NCI-H748 (cell line): ENCODE results near the gene PQBP1.
"Not testable (repeated sequence)": the region's sequence is repeated elsewhere in the genome, so short reads cannot be mapped to it uniquely, and the experiment has no call there.

Source experiments
- DNase-seq: peaks from one replicate; lab custom pipeline; 2025; ENCODE audit not compliant: unreplicated experiment; lab: John Stamatoyannopoulos, UW

Gene PQBP1, protein sequence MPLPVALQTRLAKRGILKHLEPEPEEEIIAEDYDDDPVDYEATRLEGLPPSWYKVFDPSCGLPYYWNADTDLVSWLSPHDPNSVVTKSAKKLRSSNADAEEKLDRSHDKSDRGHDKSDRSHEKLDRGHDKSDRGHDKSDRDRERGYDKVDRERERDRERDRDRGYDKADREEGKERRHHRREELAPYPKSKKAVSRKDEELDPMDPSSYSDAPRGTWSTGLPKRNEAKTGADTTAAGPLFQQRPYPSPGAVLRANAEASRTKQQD

DNA sequence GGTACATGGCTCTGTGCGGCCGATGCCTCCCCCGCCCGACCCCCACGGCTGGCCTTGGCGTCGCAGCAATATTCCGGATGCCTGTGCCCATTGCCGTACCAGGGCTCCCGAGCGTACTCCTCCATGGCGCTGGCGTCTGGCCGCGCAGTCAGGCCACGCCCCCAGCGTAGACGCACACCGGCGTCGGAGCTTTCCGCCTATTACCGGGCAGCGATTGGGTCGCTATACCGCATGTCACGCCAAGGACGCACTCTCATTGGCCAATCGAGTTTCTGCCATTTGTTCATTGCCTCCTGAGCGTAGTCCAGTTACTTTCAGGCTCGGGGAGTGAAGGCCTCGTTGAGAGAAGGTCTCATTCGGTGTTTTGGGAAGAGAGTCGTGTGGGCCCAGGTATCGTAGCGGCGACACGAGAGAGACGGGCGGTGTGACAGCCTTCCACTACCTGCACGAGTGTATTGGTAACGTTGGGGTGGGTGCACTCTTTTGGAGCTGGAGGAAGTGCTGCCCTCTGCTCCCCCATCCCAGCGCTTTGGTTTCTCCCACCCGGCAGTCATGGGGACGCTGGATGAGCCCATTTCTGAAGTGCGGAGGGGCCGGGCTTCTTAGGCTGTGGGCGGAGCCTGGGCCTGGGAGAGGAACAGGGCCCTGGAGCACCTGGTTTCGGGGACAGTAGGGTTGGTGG is at the start of gene PQBP1, which contains the start of gene TIMM17B:
Gene PQBP1 (plus strand): TSS at position 306 of the 682 bp plus-strand sequence. CDS start 580 bp downstream, outside the sequence.
Gene TIMM17B (minus strand): TSS at position 144 of the 682 bp plus-strand sequence. CDS start 19 bp downstream, at position 125.
- peak; percentile 98 for DNase-seq

GRCh38 chrX:48848847-48849246 is 48.9 kb upstream of the PQBP1 start:
- no peak for DNase-seq

- no peak for DNase-seq
Observed at GRCh38 chrX:48852857-48853256, 44.9 kb upstream of the PQBP1 start.

DNA sequence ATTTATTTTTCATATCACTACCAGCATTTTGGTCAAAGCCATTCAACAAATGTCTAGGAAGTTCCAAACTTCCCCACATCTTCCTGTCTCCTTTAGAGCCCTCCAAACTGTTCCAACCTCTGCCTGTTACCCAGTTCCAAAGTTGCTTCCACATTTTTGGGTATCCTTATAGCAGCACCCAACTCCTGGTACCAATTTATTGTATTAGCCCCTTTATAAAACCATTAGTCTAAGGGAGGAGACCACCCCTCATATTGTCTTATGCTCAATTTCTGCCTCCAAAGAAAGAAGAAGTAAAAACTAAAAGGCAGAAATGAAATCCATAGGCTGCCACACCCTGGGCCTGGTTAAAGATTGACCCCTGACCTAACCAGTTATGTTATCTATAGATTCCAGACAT is 44.2 kb upstream of the PQBP1 start:
- not testable (repeated sequence) for DNase-seq

GRCh38 chrX:48854121-48854804 is 43.5 kb upstream of the PQBP1 start:
- not testable (repeated sequence) for DNase-seq

DNA sequence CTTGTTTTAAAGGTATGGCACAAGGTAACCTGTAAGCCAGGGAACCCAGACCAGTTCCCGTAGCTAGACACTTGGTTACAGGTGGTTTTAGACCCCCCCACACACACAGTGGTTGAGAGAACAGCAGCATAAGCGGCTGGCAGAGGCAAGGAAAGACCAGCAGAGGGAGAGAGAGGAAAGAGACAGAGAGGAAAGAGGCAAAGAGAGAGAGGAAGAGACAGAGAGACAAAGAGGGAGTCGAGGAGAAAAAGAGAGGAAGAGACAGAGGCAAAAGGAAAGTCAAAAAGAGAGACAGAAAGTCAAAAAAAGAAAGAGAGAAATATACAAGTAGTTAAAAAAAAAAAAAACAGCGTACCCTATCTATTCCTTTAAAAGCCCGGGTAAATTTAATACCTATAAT is 42.8 kb upstream of the PQBP1 start:
- peak; percentile 21 for DNase-seq

DNA sequence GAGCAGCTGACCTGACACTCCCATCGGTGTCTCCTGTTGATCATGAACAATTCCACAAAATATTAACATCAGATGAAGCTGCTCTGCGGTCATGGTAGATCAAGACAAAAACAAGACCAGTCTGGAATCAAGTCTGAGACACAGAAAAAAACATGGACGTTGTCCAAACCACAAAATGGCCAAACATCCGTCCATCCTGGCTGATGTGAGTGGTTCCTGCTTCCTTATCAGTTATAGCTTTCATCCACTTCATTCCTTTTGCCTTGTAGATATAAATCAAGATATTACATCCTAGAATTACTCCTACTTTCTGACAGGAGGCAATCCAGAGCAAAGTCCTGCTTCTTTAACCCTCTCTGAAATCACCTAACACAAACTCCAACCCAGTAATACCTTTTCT is 33.5 kb upstream of the PQBP1 start:
- DNase-seq, result no peak

- DNase-seq, result not testable (repeated sequence)
Observed at GRCh38 chrX:48872017-48872416, 25.7 kb upstream of the PQBP1 start.

- not testable (repeated sequence) for DNase-seq
Observed at GRCh38 chrX:48876944-48877343, 20.8 kb upstream of the PQBP1 start.

DNA sequence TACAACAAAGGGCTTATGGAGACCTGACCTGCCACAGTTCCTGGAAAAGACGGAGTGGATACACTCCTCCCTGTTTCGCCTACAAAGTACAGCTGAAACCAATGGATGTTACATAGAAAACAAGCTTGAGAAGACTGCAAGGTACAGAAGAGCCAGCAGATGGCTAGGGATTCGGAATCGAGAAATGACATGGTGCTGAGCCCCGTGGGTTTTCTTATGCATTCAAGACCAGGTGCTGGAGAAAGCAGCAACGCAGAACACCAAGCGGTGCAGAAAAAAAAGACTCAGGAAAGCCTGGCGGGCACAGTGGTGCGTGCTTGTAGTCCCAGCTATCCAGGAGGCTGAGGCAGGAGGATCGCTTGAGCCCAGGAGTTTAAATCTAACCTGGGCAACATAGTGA is 14.0 kb upstream of the PQBP1 start:
- peak; percentile 3 for DNase-seq

DNA sequence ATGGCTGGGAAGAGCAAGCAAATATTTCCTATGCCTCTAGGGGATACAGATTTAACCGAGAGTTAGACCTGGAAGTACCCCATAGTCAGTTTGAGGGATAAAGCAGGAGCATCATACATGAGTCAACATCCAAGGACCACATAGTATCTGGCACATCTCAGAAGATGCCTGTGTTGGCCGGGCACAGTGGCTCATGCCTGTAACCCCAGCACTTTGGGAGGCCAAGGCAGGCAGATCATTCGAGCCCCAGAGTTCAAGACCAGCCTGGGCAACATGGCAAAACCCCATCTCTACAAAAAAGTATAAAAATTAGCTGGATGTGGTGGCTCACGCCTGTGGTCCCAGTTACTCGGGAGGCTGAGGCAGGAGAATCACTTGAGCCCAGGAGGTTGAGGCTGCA is 11.1 kb upstream of the PQBP1 start:
- DNase-seq, result not testable (repeated sequence)

GRCh38 chrX:48890296-48890925 is 7.3 kb upstream of the PQBP1 start:
- DNase-seq, result no peak

- DNase-seq, result peak; percentile 45
Observed at GRCh38 chrX:48890934-48891401, 6.8 kb upstream of the PQBP1 start.

GRCh38 chrX:48891402-48892288 is 6.1 kb upstream of the PQBP1 start:
- peak; percentile 94 for DNase-seq

GRCh38 chrX:48892896-48893295 is 4.8 kb upstream of the PQBP1 start:
- DNase-seq, result no peak

GRCh38 chrX:48893556-48894348 is 4.0 kb upstream of the PQBP1 start:
- no peak for DNase-seq

DNA sequence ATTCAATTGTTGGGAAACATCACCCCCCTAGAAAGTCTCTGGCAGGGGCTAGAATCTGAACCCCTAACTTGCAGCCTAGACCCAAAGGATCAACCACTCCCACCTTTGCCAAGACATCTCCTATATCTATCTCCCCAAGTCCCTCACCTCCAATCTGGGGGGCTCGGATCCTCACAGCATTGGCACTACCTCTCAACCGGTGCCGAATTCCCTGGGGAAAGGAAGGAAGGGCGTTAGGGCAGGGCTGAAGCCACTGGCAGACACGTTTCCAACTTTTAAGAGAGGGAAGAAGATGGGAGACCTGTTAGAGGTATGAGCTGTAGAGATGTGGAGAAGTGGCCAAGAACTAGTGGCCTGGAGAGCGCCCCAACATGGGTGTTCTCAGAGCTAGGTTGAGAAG is 2.8 kb upstream of the PQBP1 start:
- no peak for DNase-seq

DNA sequence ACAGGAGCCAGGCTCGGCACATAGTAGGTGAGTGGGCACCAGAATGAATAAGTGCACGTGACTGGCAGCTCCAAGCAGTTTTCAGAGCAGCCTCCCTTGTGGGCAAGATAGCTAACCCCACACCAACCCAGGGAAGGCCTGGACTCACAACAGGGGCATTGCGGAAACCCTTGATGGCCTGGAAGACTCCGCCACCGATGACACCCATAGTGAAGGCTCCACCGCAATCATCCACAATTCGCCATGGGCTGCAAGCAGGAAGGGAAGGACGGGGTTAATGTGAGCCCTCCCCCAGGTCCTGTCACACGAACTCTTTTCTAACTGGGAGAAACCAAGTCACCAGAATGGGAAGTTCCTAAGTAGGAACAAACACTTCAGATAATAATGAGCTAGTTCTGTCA is 1.1 kb upstream of the PQBP1 start:
- peak; percentile 65 for DNase-seq

DNA sequence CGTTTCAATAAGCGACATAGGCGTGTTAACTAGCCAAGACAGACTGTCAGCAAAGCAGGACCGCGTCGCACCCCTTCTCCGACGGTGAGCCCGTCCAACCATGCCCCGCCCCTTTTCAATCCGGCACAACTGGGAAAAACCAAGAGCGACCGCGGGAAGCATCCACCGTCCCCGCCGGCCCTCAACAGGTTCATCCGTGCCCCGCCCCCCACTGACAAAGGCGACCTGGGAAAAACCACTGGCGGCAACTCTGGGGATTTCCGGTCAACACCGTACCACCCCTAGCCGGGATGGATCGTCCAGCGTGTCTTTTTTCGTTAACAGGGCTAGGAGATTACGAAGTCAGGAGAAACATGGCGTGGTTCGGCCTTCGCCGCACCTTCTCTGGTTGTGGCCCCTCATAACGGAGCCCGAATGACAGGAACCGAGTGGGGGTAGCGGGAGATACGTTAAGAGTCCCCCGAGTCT is 539 bp upstream of the PQBP1 start:
- DNase-seq, result peak; percentile 91
